RWPE2 (cell line): ENCODE results near the gene PFKFB4.
"Not testable (repeated sequence)": the region's sequence is repeated elsewhere in the genome, so short reads cannot be mapped to it uniquely, and the experiment has no call there.

Source experiments
- ATAC-seq: fragments of 200-7000 bp; cut with Tn5 transposase; 3 replicates; pipeline ENCODE4 v1.9.1; 2021; ENCODE audit warnings: low read depth
- DNase-seq: peaks from one replicate; pipeline ENCODE4 v3.0.0-alpha.2; 2020; ENCODE audit warnings: low spot score
- H3K27ac ChIP-seq: fragments of 450-650 bp; 2 replicates; pipeline ENCODE4 v1.5.1; 2017; ENCODE audit warnings: mild to moderate bottlenecking; ENCODE audit not compliant: poor library complexity, severe bottlenecking
- H3K27me3 ChIP-seq: fragments of 250-450 bp; sonication (Bioruptor Pico); 2 replicates; pipeline ENCODE4 v1.5.1; 2021; ENCODE audit warnings: mild to moderate bottlenecking, moderate library complexity; ENCODE audit not compliant: insufficient read depth, poor library complexity, severe bottlenecking
- H3K36me3 ChIP-seq: fragments of 250-450 bp; sonication (Bioruptor Pico); 2 replicates; pipeline ENCODE4 v1.5.1; 2020; ENCODE audit warnings: low read depth, mild to moderate bottlenecking, moderate library complexity
- H3K4me1 ChIP-seq: fragments of 250-450 bp; sonication (Bioruptor Pico); 2 replicates; pipeline ENCODE4 v1.5.1; 2021; ENCODE audit warnings: mild to moderate bottlenecking, moderate library complexity; ENCODE audit not compliant: insufficient read depth, poor library complexity, severe bottlenecking
- H3K4me3 ChIP-seq: fragments of 250-450 bp; sonication (Bioruptor Pico); 2 replicates; pipeline ENCODE4 v1.5.1; 2021; ENCODE audit warnings: mild to moderate bottlenecking, moderate library complexity; ENCODE audit not compliant: severe bottlenecking
- H3K9me3 ChIP-seq: fragments of 250-450 bp; sonication (Bioruptor Pico); 2 replicates; pipeline ENCODE4 v1.5.1; 2021; ENCODE audit warnings: mild to moderate bottlenecking, moderate library complexity; ENCODE audit not compliant: severe bottlenecking
- CTCF ChIP-seq: fragments of 450-650 bp; IDR thresholded peaks from one replicate; pipeline ENCODE4 v1.5.1; 2017; ENCODE audit warnings: mild to moderate bottlenecking, moderate library complexity; ENCODE audit not compliant: poor library complexity, severe bottlenecking

The PFKFB4 gene

GRCh38 chr3:48532977-48533337 lies 23.6 kb downstream of the PFKFB4 start:
- no peak for DNase-seq
- no peak overlapping the region for H3K27ac ChIP-seq
- TF ChIP-seq CTCF, result no peak
- H3K4me3 ChIP-seq, result no peak overlapping the region
- ATAC-seq, result no peak
- H3K27me3 ChIP-seq, result no peaks in the 10 kb centered on the region
- H3K4me1 ChIP-seq, result peaks cover 6% of the 10 kb centered on the region
- H3K36me3 ChIP-seq, result peaks cover 92% of the 10 kb centered on the region
- H3K9me3 ChIP-seq, result no peaks in the 10 kb centered on the region

DNA sequence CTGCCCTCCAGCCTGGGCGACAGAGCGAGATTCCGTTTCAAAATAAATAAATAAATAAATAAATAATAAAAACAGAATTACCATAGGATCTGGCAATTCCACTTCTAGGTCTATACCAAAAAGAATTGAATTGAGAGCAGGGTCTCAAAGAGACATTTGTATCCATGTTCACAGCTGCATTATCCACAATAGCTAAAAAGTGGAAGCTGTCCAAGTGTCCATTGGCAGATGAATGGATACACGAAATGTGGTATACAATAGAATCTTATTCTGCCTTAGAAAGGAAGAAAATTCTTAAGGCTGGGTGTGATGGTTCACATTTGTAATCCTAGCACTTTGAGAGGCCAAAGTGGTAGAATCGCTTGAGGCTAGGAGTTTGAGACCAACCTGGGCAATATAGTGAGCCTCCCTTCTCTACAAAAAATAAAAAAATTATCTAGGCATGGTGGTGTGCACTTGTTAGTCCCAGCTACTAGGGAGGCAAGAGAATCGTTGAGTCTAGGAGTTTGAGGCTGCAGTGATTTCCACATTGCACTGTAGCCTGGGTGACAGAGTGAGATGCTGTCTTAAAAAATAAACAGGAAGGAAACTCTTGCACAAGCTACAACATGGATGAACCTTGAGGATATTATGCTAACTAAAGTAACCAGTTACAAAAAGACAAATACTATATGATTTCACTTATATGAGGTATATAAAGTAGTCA lies 24.2 kb downstream of the PFKFB4 start:
- Histone ChIP-seq H3K27me3 (no peaks in the 10 kb centered on the region), H3K27ac (no peak overlapping the region), H3K9me3 (no peaks in the 10 kb centered on the region), H3K36me3 (peaks cover 93% of the 10 kb centered on the region), H3K4me3 (no peak overlapping the region), H3K4me1 (peaks cover 6% of the 10 kb centered on the region)
- no peak for TF ChIP-seq CTCF
- ATAC-seq (no peak), DNase-seq (no peak)

- peaks cover 82% of the 10 kb centered on the region for H3K36me3 ChIP-seq
- H3K4me3 ChIP-seq, H3K27ac ChIP-seq, H3K4me1 ChIP-seq, H3K27me3 ChIP-seq, DNase-seq, H3K9me3 ChIP-seq, ATAC-seq: not testable (repeated sequence)
These were observed 25.9 kb downstream of the PFKFB4 start for GRCh38 chr3:48530701-48531100.

DNA sequence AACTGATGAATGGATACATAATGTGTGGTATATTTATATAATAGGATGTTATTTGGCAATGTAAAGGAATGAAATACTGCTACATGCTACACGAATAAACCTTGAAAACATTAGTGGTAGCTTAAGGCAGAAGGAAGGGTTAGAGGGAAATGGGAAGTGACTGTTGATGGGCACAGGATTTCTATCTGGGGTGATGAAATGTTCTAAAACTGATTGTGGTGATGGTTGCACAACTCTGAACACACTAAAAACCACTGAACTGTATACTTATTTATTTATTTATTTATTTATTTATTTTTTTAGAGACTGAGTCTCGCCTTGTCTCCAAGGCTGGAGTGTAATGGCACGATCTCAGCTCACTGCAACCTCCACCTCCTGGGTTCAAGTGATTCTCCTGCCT lies 27.8 kb downstream of the PFKFB4 start:
- no peak for DNase-seq
- TF ChIP-seq CTCF, result no peak
- no peaks in the 10 kb centered on the region for H3K4me1 ChIP-seq
- peaks cover 70% of the 10 kb centered on the region for H3K36me3 ChIP-seq
- no peak overlapping the region for H3K27ac ChIP-seq
- no peak overlapping the region for H3K4me3 ChIP-seq
- no peaks in the 10 kb centered on the region for H3K27me3 ChIP-seq
- no peaks in the 10 kb centered on the region for H3K9me3 ChIP-seq
- ATAC-seq, result no peak

DNA sequence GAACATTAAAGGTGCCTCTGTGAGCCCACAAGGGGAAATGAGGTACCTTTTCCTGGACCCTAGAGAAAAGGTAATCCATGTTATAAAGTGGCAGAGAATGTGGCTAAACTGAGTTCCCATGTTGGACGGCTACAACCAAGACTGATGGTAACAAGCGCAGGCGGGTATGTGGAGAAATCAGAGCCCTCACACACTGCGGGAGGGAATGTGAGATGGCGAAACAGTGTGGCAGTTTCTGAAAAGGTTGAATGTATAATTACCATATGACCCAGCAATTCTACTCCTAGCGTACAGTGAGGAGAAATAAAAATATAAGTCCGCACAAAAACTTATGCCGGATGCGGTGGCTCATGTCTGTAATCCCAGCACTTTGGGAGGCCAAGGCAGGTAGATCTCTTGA lies 28.6 kb downstream of the PFKFB4 start:
- no peaks in the 10 kb centered on the region for H3K27me3 ChIP-seq
- H3K27ac ChIP-seq, result no peak overlapping the region
- ATAC-seq (no peak), DNase-seq (no peak)
- H3K4me3 ChIP-seq, result no peak overlapping the region
- H3K9me3 ChIP-seq, result no peaks in the 10 kb centered on the region
- no peak for TF ChIP-seq CTCF
- peaks cover 63% of the 10 kb centered on the region for H3K36me3 ChIP-seq
- no peaks in the 10 kb centered on the region for H3K4me1 ChIP-seq
